HEK293 (cell line): ENCODE results near the gene TRAF3.

Experiments used
- CTCF ChIA-PET: fragments of 350-600 bp; formaldehyde crosslinking; extraction: SDS; loops from one replicate; lab custom pipeline; 2021; ENCODE audit warnings: antibody characterized with exemption; lab: Yijun Ruan, JAX
- POLR2A ChIA-PET: fragments of 300-600 bp; formaldehyde crosslinking; extraction: SDS; loops from one replicate; lab custom pipeline; 2020; ENCODE audit warnings: antibody characterized with exemption, inconsistent platforms; lab: Yijun Ruan, JAX
- H3K27ac ChIP-seq: fragments of 200-500 bp; sonication (Bioruptor generic); 2 replicates; pipeline ENCODE4 v1.5.1; 2014; ENCODE audit warnings: low read depth, low read length, control low read depth, inconsistent platforms; ENCODE audit errors: extremely low read depth
- H3K36me3 ChIP-seq, 2 experiments: fragments of 200-500 bp in 1 of 2; sonication (Bioruptor generic) in 1 of 2; 1 replicate in 1 of 2; 2 replicates in 1 of 2; pipeline ENCODE4 v1.5.1; 2014 to 2017; ENCODE audit warnings: inconsistent platforms in 2 of 2, low read length in 2 of 2; ENCODE audit not compliant: control insufficient read depth in 2 of 2, insufficient read depth in 1 of 2
- H3K4me1 ChIP-seq: fragments of 200-500 bp; sonication (Bioruptor generic); 2 replicates; pipeline ENCODE4 v1.5.1; 2014; ENCODE audit warnings: mild to moderate bottlenecking, low read length, inconsistent platforms; ENCODE audit not compliant: control insufficient read depth, insufficient read depth
- H3K4me3 ChIP-seq: 2 replicates; pipeline ENCODE4 v1.5.1; 2011; ENCODE audit warnings: low read depth, mild to moderate bottlenecking, control low read depth, low read length, moderate library complexity
- H3K9me3 ChIP-seq: fragments of 200-500 bp; sonication (Bioruptor generic); 2 replicates; pipeline ENCODE4 v1.5.1; 2014; ENCODE audit warnings: low read depth, low read length, inconsistent platforms; ENCODE audit not compliant: control insufficient read depth, insufficient read depth
- ATF2 ChIP-seq: fragments of 450-650 bp; formaldehyde crosslinking; IDR thresholded peaks from 2 replicates; pipeline ENCODE4 v1.5.1; 2016; ENCODE audit warnings: missing biosample characterization, missing genetic modification characterization, low read depth
- KLF9 ChIP-seq: fragments of 450-650 bp; formaldehyde crosslinking; IDR thresholded peaks from 2 replicates; pipeline ENCODE4 v1.5.1; 2016; ENCODE audit warnings: missing biosample characterization, missing genetic modification characterization, low read depth
- OSR2 ChIP-seq: fragments of 450-650 bp; formaldehyde crosslinking; IDR thresholded peaks from 2 replicates; pipeline ENCODE4 v1.5.1; 2016; ENCODE audit warnings: missing biosample characterization, missing genetic modification characterization
- PATZ1 ChIP-seq: fragments of 450-650 bp; formaldehyde crosslinking; IDR thresholded peaks from 2 replicates; pipeline ENCODE4 v1.5.1; 2016; ENCODE audit warnings: missing biosample characterization, missing genetic modification characterization
- WT1 ChIP-seq: fragments of 450-650 bp; formaldehyde crosslinking; IDR thresholded peaks from 2 replicates; pipeline ENCODE4 v1.5.1; 2016; ENCODE audit warnings: missing biosample characterization, missing genetic modification characterization
- ZBTB11 ChIP-seq: fragments of 450-650 bp; formaldehyde crosslinking; conservative IDR thresholded peaks from 2 replicates; pipeline ENCODE4 v1.5.1; 2016; ENCODE audit warnings: low read depth, missing biosample characterization, missing genetic modification characterization
- ZBTB17 ChIP-seq: fragments of 450-650 bp; formaldehyde crosslinking; IDR thresholded peaks from 2 replicates; pipeline ENCODE4 v1.5.1; 2016; ENCODE audit warnings: missing biosample characterization, missing genetic modification characterization
- ZBTB49 ChIP-seq: fragments of 450-650 bp; formaldehyde crosslinking; IDR thresholded peaks from 2 replicates; pipeline ENCODE4 v1.5.1; 2016; ENCODE audit warnings: missing biosample characterization, missing genetic modification characterization, low read depth
- ZFHX2 ChIP-seq: fragments of 450-650 bp; formaldehyde crosslinking; conservative IDR thresholded peaks from 2 replicates; pipeline ENCODE4 v1.5.1; 2016; ENCODE audit warnings: missing biosample characterization, missing genetic modification characterization
- ZFP3 ChIP-seq: fragments of 450-650 bp; formaldehyde crosslinking; IDR thresholded peaks from 2 replicates; pipeline ENCODE4 v1.5.1; 2016; ENCODE audit warnings: low read depth, missing biosample characterization, missing genetic modification characterization
- ZNF112 ChIP-seq: fragments of 450-650 bp; formaldehyde crosslinking; IDR thresholded peaks from 2 replicates; pipeline ENCODE4 v1.5.0; 2017; ENCODE audit warnings: missing biosample characterization, missing genetic modification characterization
- ZNF155 ChIP-seq: fragments of 450-650 bp; formaldehyde crosslinking; IDR thresholded peaks from 2 replicates; pipeline ENCODE4 v1.5.1; 2016; ENCODE audit warnings: missing biosample characterization, missing genetic modification characterization
- ZNF214 ChIP-seq: fragments of 450-650 bp; formaldehyde crosslinking; IDR thresholded peaks from 2 replicates; pipeline ENCODE4 v1.5.1; 2017; ENCODE audit warnings: missing biosample characterization, mild to moderate bottlenecking, missing genetic modification characterization, borderline replicate concordance
- ZNF266 ChIP-seq: fragments of 450-650 bp; formaldehyde crosslinking; IDR thresholded peaks from 2 replicates; pipeline ENCODE4 v1.5.1; 2016; ENCODE audit warnings: missing biosample characterization, missing genetic modification characterization, low read depth
- ZNF324 ChIP-seq: fragments of 450-650 bp; formaldehyde crosslinking; IDR thresholded peaks from 2 replicates; pipeline ENCODE4 v1.5.1; 2016; ENCODE audit warnings: missing biosample characterization, missing genetic modification characterization
- ZNF37A ChIP-seq: fragments of 450-650 bp; IDR thresholded peaks from 2 replicates; pipeline ENCODE4 v1.5.1; 2018; ENCODE audit warnings: missing biosample characterization, missing genetic modification characterization
- ZNF426 ChIP-seq: fragments of 450-650 bp; formaldehyde crosslinking; IDR thresholded peaks from 2 replicates; pipeline ENCODE4 v1.5.1; 2017; ENCODE audit warnings: missing biosample characterization, missing genetic modification characterization, mild to moderate bottlenecking, inconsistent platforms, moderate library complexity
- ZNF518A ChIP-seq: fragments of 450-650 bp; formaldehyde crosslinking; conservative IDR thresholded peaks from 2 replicates; pipeline ENCODE4 v1.5.1; 2016; ENCODE audit warnings: low read depth, missing biosample characterization, missing genetic modification characterization
- ZNF544 ChIP-seq: fragments of 450-650 bp; formaldehyde crosslinking; IDR thresholded peaks from 2 replicates; pipeline ENCODE4 v1.5.0; 2017; ENCODE audit warnings: missing biosample characterization, missing genetic modification characterization
- ZNF610 ChIP-seq: fragments of 450-650 bp; formaldehyde crosslinking; IDR thresholded peaks from 2 replicates; pipeline ENCODE4 v1.5.1; 2016; ENCODE audit warnings: missing biosample characterization, missing genetic modification characterization, borderline replicate concordance
- ZNF658 ChIP-seq: fragments of 450-650 bp; formaldehyde crosslinking; IDR thresholded peaks from 2 replicates; pipeline ENCODE4; 2016; ENCODE audit warnings: missing biosample characterization, missing genetic modification characterization
- ZNF664 ChIP-seq: fragments of 450-650 bp; formaldehyde crosslinking; IDR thresholded peaks from 2 replicates; pipeline ENCODE4 v1.5.1; 2016; ENCODE audit warnings: missing biosample characterization, missing genetic modification characterization
- ZNF785 ChIP-seq: fragments of 450-650 bp; formaldehyde crosslinking; IDR thresholded peaks from 2 replicates; pipeline ENCODE4 v1.5.1; 2016; ENCODE audit warnings: missing biosample characterization, missing genetic modification characterization

The TRAF3 gene

GRCh38 chr14:102883089-102883541, 105.9 kb downstream of the TRAF3 start:
- ChIA-PET POLR2A (no interaction called here), CTCF (no interaction called here)
- no peak overlapping the region for H3K27ac ChIP-seq
- TF ChIP-seq ZNF37A (tag by site-specific recombination) (no peak), ZNF266 (tag by site-specific recombination) (no peak), ZNF658 (tag by site-specific recombination) (no peak), OSR2 (no peak), ZNF544 (tag by site-specific recombination) (no peak), WT1 (tag by site-specific recombination) (no peak), ZBTB17 (no peak), ZNF610 (tag by site-specific recombination) (no peak), ZBTB49 (tag by site-specific recombination) (no peak), ZNF214 (tag by site-specific recombination) (no peak), PATZ1 (no peak), KLF9 (no peak), ZFHX2 (tag by site-specific recombination) (no peak), ZFP3 (no peak), ZNF324 (tag by site-specific recombination) (no peak), ZNF426 (tag by site-specific recombination) (no peak), ZNF155 (no peak), ZNF664 (tag by site-specific recombination) (no peak), ZNF112 (tag by site-specific recombination) (no peak)
- H3K4me3 ChIP-seq = no peak overlapping the region
- H3K4me1 ChIP-seq = no peaks in the 10 kb centered on the region
- peaks cover 11 to 52% of the 10 kb centered on the region in 2 experiments; a peak in 2 of 3 replicates for H3K36me3 ChIP-seq
- H3K9me3 ChIP-seq = no peaks in the 10 kb centered on the region

GRCh38 chr14:102883554-102883953, 106.3 kb downstream of the TRAF3 start:
- H3K36me3 ChIP-seq = peaks cover 8 to 52% of the 10 kb centered on the region in 2 experiments; a peak in 2 of 3 replicates
- no peaks in the 10 kb centered on the region for H3K4me1 ChIP-seq
- no peaks in the 10 kb centered on the region for H3K9me3 ChIP-seq
- H3K27ac ChIP-seq = no peak overlapping the region
- no peak overlapping the region for H3K4me3 ChIP-seq
- ChIA-PET CTCF (no interaction called here), POLR2A (no interaction called here)
- TF ChIP-seq ZNF518A (tag by site-specific recombination) = no peak
- TF ChIP-seq ZBTB11 = no peak
- no peak for TF ChIP-seq ZNF785 (tag by site-specific recombination)
- no peak for TF ChIP-seq ATF2 (tag by site-specific recombination)
